Activated naive CD4-positive, alpha-beta T cell treated with anti-CD3 and anti-CD28 coated beads, Interleukin-2, amount 50 U/mL, for 16 hours (primary cell): ENCODE data around the gene RAB20.
"Not testable (repeated sequence)": the region's sequence is repeated elsewhere in the genome, so short reads cannot be mapped to it uniquely, and the experiment has no call there.

ENCODE experiments used
- DNase-seq: peaks from one replicate; pipeline ENCODE4 v3.0.0-alpha.2; 2020

RAB20 gene, protein sequence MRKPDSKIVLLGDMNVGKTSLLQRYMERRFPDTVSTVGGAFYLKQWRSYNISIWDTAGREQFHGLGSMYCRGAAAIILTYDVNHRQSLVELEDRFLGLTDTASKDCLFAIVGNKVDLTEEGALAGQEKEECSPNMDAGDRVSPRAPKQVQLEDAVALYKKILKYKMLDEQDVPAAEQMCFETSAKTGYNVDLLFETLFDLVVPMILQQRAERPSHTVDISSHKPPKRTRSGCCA

DNA sequence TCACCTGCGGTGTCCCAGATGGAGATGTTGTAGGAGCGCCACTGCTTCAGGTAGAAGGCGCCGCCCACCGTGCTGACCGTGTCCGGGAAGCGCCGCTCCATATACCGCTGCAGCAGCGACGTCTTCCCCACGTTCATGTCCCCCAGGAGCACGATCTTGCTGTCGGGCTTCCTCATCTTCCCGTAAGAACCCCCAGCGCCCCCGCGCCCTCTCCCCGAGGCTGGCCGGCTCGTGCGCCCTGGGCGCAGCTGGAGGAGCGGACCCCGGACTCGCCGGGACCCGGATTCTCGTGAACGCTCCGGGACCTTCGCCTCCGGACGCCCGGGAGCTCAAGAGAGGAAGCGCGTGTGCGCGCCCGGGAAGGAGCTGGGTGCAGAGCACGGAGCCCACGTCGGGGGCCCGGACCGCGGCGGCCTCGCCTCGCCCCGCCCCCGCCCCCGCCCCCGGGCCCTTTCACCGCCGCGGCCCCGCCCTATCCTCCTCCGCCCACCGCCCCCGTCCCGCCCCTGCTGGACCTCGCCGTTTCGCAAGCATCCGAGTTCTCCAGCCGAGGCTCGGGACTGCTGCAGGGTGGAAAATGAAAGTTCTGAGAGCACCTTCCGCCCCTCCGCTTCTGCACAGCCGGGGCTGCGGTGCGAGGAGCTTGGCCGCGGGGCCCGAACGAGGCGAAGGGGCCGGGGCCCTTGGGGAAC lies at the start of gene RAB20:
Gene RAB20, minus strand, starts transcription at position 379 of the 692 bp plus-strand sequence. Its CDS starts 203 bp downstream, at position 176.
- DNase-seq = peak; percentile 48

GRCh38 chr13:110610955-110611595 lies 49.6 kb upstream of the RAB20 start:
- DNase-seq = no peak

DNA sequence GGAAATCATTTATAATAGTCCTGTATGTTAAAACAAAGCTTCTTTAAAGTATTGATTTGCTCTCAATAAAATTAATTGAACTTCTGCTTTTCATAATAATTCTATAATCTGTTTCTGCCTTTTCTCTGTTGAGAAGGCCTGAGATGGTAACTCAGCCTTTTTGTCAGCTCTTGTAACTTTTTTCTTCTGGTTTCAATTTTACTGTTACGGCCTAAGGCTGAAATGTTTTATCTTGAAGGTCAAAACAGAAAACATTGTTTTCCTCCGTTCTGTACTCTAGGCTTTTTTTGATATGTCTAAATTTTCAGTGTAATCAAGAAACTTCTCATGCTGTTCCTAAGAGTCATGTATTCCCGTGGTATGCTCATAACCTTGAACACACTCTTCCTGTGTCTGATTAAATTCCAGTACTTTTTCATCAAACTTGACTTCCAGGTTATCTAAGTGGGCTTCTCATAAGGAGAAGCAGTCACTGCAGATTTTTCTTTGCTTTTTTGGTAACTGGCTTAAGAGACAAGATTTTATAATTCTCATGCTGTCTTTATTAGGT lies 46.2 kb upstream of the RAB20 start:
- DNase-seq = no peak

- not testable (repeated sequence) for DNase-seq
These were observed 44.8 kb upstream of the RAB20 start for GRCh38 chr13:110606281-110606680.

DNA sequence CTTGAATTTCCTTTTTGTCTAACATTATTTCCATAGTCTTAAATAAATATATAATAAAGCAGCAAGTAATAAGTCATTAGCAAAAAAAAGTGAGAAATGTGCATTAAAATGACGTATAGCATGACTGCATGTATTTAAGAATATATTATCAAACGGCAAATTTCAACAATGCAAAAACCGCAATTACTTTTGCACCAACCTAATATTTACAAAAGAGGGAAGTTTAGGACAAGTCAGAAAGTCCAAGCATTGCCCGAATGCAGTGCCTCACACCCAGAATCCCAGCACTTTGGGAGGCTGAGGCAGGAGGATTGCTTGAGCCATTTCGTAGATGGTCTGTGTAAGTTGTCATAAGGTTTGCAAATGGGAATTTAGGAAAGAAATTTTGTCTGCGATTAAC lies 43.6 kb upstream of the RAB20 start:
- no peak for DNase-seq

GRCh38 chr13:110600980-110601379 lies 39.5 kb upstream of the RAB20 start:
- no peak for DNase-seq

DNA sequence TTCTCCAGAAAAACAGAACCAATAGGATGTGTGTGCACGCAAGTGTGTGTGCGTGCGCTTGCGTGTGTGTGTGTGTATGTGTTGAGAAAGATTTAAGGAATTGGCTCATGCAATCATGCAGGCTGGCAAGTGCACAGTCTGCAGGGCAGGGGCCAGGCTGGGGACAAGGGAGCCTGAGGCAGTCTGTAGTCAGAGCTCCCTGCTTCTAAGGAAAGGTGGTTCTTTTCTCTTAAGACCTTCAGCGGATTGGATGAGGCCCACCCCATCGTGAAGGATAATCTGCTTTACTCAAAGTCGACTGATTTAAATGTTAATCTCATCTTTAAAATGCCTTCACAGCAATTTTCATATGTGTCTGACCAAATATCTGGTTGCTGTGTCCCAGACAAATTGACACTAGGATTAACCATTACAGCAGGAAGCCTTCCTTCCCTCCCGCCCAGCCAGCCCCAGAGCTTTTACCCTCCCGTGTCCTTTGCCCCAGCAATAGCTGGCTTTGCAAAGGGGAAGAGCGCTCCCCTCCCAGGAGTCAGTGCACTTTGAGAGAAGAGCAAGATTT lies 38.8 kb upstream of the RAB20 start:
- no peak for DNase-seq

- DNase-seq = no peak
These were observed 35.6 kb upstream of the RAB20 start for GRCh38 chr13:110597041-110597689.

DNA sequence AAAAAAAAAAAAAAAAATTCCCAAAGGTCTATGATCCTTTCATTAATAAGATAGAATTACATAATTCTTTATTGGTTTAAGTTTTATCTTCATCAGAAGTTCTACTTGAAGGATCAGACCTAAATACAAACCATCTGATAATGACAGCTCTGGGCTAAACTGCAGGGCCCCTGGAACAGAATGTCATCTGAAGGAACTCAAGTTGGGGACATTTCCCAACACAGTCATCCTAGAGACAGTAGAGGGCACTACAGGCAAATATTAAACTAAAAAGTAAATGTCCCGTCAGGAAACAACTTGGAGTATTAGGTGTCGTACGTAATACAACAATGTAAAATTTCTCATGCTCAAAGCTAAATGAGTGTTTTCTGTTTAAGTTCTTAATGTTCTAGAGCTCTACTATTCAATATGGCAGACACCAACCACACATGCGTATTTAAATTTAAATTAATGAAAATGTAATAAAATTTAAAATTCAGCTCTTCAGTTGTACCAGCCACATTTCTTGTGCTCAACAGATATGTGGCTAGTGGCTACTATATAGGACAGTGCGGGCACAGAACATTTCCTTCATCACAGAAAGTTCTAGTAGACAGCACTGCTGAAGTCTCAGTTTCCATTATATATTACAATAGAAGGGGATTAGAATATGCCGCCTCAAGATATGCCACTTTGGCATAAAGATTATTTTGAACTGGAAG lies 32.1 kb upstream of the RAB20 start:
- DNase-seq = no peak

DNA sequence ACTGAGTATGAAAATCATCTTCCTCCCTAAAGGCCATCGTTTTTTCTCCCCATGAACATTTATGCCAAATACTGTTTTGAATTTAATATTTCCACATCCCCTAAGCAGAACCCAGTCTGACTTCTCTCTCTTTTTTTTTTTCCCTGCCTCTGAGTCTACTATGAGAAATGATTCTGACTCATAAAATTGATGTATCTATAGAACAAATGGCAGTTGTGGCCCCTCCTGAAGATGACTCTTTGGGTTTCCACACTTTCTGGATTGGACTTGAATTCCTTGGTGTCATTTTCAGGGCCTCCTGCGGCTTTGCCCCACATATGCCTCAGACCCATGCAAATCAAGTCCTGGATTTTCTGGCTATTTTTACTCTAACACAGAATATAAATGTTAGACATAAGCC lies 31.1 kb upstream of the RAB20 start:
- DNase-seq = no peak

DNA sequence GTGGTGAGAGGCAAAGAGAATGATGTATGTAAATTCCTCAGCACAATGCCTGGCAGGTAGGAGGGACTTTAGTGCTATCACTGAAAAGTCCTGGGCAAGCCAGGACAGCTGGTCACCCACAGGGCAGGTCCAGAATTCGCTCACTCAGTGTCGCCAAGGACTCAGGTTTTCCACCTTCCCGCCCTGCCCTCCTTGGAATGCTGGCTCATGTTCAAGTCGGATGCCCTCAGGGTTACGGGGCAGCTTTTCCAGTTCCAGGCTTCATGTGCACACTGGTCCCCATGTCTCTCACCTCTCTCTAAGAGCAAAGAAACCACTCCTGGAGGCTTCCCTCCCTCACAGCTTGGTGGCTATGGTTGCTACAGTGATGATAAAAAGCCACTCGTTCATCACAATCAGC lies 29.1 kb upstream of the RAB20 start:
- DNase-seq = no peak

- DNase-seq = no peak
These were observed 28.4 kb upstream of the RAB20 start for GRCh38 chr13:110589793-110590390.

DNA sequence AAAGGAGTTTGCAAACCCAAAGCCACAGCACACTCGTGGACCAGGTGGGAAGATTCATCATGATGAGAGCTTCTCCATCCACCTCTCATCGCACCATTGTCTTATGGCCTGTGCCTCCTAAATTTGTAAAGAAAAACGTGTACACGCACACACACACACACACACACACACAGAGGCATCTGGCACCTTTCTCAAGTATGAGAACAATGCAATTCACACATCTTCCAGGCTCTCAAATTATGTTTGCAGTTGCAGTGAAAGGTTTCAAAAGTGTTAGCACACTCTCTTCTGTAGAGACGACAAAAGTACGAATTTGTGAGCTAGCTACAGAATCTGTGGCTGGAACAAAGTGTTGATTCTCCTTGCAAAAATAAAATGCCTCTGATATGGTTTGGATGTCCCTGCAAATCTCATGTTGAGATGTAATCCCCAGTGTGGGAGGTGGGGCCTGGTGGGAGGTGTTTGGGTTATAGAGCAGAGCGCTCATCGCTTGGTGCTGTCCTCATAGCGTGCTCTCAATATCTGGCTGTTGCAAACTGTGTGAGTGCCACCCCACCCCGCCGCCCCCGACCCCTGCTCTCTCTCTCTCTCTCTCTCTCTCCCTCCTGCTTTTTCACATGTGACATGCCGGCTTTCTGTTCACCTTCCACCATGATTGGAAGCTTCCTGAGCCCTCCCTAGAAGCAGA lies 21.8 kb upstream of the RAB20 start:
- DNase-seq = no peak

- DNase-seq = no peak
These were observed 21.0 kb upstream of the RAB20 start for GRCh38 chr13:110582421-110582954.

- DNase-seq = no peak
These were observed 20.1 kb upstream of the RAB20 start for GRCh38 chr13:110581506-110582185.

- no peak for DNase-seq
These were observed 19.3 kb upstream of the RAB20 start for GRCh38 chr13:110580800-110581199.

DNA sequence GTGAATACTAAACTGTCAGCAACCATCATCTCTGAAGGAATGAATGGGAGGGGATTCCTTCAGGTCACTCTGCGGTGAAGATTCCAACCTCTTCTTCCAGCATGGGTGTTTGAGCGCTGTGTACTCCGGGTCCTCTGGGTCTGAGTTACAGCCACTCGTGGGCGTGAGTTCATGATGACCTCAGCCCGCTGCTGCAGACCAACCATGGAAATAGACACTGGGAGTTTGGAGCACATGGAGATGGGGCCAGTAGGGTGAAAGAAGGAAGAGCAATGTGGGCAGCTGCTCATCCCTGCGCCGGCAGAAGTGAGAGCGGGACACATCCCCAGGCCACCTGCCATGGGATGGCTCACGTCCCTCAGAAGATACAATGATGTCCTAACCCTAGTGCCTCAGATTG lies 16.8 kb upstream of the RAB20 start:
- no peak for DNase-seq

DNA sequence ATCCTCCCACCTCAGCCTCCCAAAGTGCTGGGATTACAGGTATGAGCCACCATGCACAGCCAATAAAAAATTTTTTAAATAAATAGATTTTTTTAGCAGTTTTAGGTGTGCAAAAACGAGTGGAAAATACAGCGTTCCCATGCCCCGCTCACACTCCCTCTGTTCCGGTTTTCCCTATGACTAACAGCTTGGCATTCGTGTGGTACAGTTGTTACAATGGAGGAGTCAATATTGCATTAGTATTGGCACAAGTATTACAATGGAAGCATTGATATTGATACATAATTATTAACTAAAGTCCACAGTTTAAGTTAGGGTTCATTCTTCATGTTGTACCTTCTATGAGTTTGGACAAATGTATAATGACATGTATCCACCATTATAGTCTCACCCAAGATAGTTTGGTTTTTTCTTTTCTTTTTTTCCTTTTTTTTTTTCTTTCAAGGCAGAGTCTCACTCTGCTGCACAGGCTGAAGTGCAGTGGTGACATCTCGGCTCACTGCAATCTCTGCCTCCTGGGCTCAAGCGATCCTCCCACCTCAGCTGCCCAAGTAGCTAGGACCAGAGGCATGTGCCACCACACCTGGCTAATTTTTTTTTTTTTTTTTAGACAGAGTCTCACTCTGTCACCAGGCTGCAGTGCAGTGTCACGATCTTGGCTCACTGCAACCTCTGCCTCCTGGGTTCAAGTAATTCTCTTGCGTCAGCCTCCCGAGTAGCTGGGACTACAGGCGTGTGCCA lies 15.4 kb upstream of the RAB20 start:
- DNase-seq = no peak

DNA sequence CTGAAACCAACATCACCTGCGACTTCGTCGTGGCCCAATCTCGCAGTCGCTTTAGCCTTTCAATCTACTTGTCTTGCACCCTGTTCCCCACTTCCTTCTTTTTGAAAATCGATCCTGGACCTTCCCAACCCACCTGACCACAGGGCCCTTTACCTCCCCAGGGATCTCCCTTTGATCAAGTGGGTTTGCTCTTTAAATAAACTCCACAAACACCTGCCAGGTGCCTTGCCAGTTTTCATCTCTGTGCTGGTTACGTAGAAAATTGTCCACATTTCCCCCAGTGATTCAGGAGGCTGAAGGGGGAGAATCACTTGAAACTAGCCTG lies 14.5 kb upstream of the RAB20 start:
- no peak for DNase-seq
